ENCODE results near the gene TUBB. TPM values are rescaled to one million over a fixed set of nuclear protein-coding genes. Genes with fewer than 3 reads are reported as not detected.
"Not testable (repeated sequence)": the region's sequence is repeated elsewhere in the genome, so short reads cannot be mapped to it uniquely, and the experiment has no call there.

The TUBB gene
- total and polyA plus RNA-seq, 8 donors = 409 to 1,665 (median 1,126) TPM

GRCh38 chr6:30761791-30762429, 41.8 kb downstream of the TUBB start:
- intact Hi-C loops (cut with DNase I) = no loop called here
- Histone ChIP-seq H3K36me3 (no peaks in the 10 kb centered on the region), H3K27ac (no peak overlapping the region), H3K4me1 (peaks cover 7 to 58% of the 10 kb centered on the region in 2 donors), H3K27me3 (no peaks in the 10 kb centered on the region), H3K9me3 (no peaks in the 10 kb centered on the region), H3K4me3 (no peak overlapping the region)
- ATAC-seq (no peak), DNase-seq (no peak)
- TF ChIP-seq CTCF (IDR thresholded peaks at IDR 0.05) = no peak

GRCh38 chr6:30763155-30763617, 43.0 kb downstream of the TUBB start:
- no peak overlapping the region for H3K4me3 ChIP-seq
- no peaks in the 10 kb centered on the region for H3K27me3 ChIP-seq
- no peaks in the 10 kb centered on the region for H3K9me3 ChIP-seq
- H3K36me3 ChIP-seq = no peaks in the 10 kb centered on the region
- no peak for ATAC-seq
- no peak overlapping the region for H3K27ac ChIP-seq
- peaks cover 7 to 54% of the 10 kb centered on the region in 2 donors for H3K4me1 ChIP-seq
- DNase-seq = no peak
- no peak for TF ChIP-seq CTCF (IDR thresholded peaks at IDR 0.05)
- intact Hi-C loops (cut with DNase I) = no loop called here

- H3K27ac ChIP-seq = no peak overlapping the region
- no peaks in the 10 kb centered on the region for H3K27me3 ChIP-seq
- H3K4me3 ChIP-seq = no peak overlapping the region
- H3K36me3 ChIP-seq = no peaks in the 10 kb centered on the region
- ATAC-seq (peak; percentile 72), DNase-seq (no peak)
- no peak for TF ChIP-seq CTCF (IDR thresholded peaks at IDR 0.05)
- H3K9me3 ChIP-seq = no peaks in the 10 kb centered on the region
- peaks cover 7 to 54% of the 10 kb centered on the region in 2 donors for H3K4me1 ChIP-seq
- intact Hi-C loops (cut with DNase I) = no loop called here
Measured at GRCh38 chr6:30763618-30764489, 43.7 kb downstream of the TUBB start.

- H3K36me3 ChIP-seq; ATAC-seq; H3K4me3 ChIP-seq; intact Hi-C loops (cut with DNase I); DNase-seq; H3K27me3 ChIP-seq; H3K9me3 ChIP-seq; H3K27ac ChIP-seq: not testable (repeated sequence)
- H3K4me1 ChIP-seq = peaks cover 11 to 54% of the 10 kb centered on the region in 2 donors
Measured at GRCh38 chr6:30764490-30765043, 44.4 kb downstream of the TUBB start.

GRCh38 chr6:30765495-30765894, 45.3 kb downstream of the TUBB start:
- H3K27ac ChIP-seq; ATAC-seq; H3K4me3 ChIP-seq; H3K36me3 ChIP-seq; DNase-seq; H3K9me3 ChIP-seq; intact Hi-C loops (cut with DNase I); H3K27me3 ChIP-seq: not testable (repeated sequence)
- H3K4me1 ChIP-seq = peaks cover 19 to 54% of the 10 kb centered on the region in 2 donors
